SK-N-MC (cell line): Measurements from ENCODE around the gene IFNGR2.
"Not testable (repeated sequence)": the region's sequence is repeated elsewhere in the genome, so short reads cannot be mapped to it uniquely, and the experiment has no call there.

ENCODE experiments used
- EZH2 ChIP-seq: fragments of 200-600 bp; sonication (generic); IDR thresholded peaks from one replicate; pipeline ENCODE4 v1.6.1; 2017; ENCODE audit warnings: antibody characterized with exemption
- POLR2AphosphoS5 ChIP-seq: IDR thresholded peaks from 2 replicates; pipeline ENCODE4 v1.6.1; 2012; ENCODE audit warnings: mild to moderate bottlenecking, low read depth, low read length, borderline replicate concordance

- TF ChIP-seq POLR2AphosphoS5, EZH2: not testable (repeated sequence)
Measured at GRCh38 chr21:33446620-33447019, 43.4 kb downstream of the IFNGR2 start.
